Measurements from ENCODE around the gene POTEM. TPM values are rescaled to one million over a fixed set of nuclear protein-coding genes. Genes with fewer than 3 reads are reported as not detected.
"Not testable (repeated sequence)": the region's sequence is repeated elsewhere in the genome, so short reads cannot be mapped to it uniquely, and the experiment has no call there.

POTEM gene
- total and polyA plus RNA-seq, 2 donors: not detected

GRCh38 chr14:18961576-18961975, 5.7 kb upstream of the POTEM start:
- DNase-seq (ENCODE audit: low read depth in 6 of 9, low spot score in 9 of 9); H3K9me3 ChIP-seq (ENCODE audit: control insufficient read depth in 2 of 2, insufficient read depth in 1 of 2, low read length in 1 of 2); H3K27me3 ChIP-seq (ENCODE audit: control insufficient read depth in 2 of 2, insufficient read depth in 1 of 2, low read length in 1 of 2); H3K4me3 ChIP-seq (ENCODE audit: low read length in 2 of 2); H3K4me1 ChIP-seq (ENCODE audit: control insufficient read depth in 2 of 2, insufficient read depth in 2 of 2, low read length in 2 of 2); H3K27ac ChIP-seq (ENCODE audit: low read depth in 1 of 2, low read length in 1 of 2); H3K36me3 ChIP-seq (ENCODE audit: control insufficient read depth in 2 of 2, insufficient read depth in 2 of 2, low read length in 1 of 2): not testable (repeated sequence)
- 54% methylated on average over 1 of the region's 2 CpGs for WGBS

GRCh38 chr14:18962143-18962542, 5.1 kb upstream of the POTEM start:
- not testable (repeated sequence) for H3K27ac ChIP-seq (ENCODE audit: low read depth in 1 of 2, low read length in 1 of 2); H3K36me3 ChIP-seq (ENCODE audit: control insufficient read depth in 2 of 2, insufficient read depth in 2 of 2, low read length in 1 of 2); DNase-seq (ENCODE audit: low read depth in 6 of 9, low spot score in 9 of 9); H3K4me3 ChIP-seq (ENCODE audit: low read length in 2 of 2); H3K4me1 ChIP-seq (ENCODE audit: control insufficient read depth in 2 of 2, insufficient read depth in 2 of 2, low read length in 2 of 2); H3K27me3 ChIP-seq (ENCODE audit: control insufficient read depth in 2 of 2, insufficient read depth in 1 of 2, low read length in 1 of 2); H3K9me3 ChIP-seq (ENCODE audit: control insufficient read depth in 2 of 2, insufficient read depth in 1 of 2, low read length in 1 of 2)
- WGBS: no CpG with 5 or more reads among the region's 6 CpGs

GRCh38 chr14:18963276-18963675, 4.0 kb upstream of the POTEM start:
- not testable (repeated sequence) for H3K36me3 ChIP-seq (ENCODE audit: control insufficient read depth in 2 of 2, insufficient read depth in 2 of 2, low read length in 1 of 2); H3K9me3 ChIP-seq (ENCODE audit: control insufficient read depth in 2 of 2, insufficient read depth in 1 of 2, low read length in 1 of 2); DNase-seq (ENCODE audit: low read depth in 6 of 9, low spot score in 9 of 9); H3K4me3 ChIP-seq (ENCODE audit: low read length in 2 of 2); H3K27me3 ChIP-seq (ENCODE audit: control insufficient read depth in 2 of 2, insufficient read depth in 1 of 2, low read length in 1 of 2); H3K4me1 ChIP-seq (ENCODE audit: control insufficient read depth in 2 of 2, insufficient read depth in 2 of 2, low read length in 2 of 2); H3K27ac ChIP-seq (ENCODE audit: low read depth in 1 of 2, low read length in 1 of 2)
- 93% methylated on average over 6 of the region's 6 CpGs for WGBS

GRCh38 chr14:18964878-18965277, 2.4 kb upstream of the POTEM start:
- not testable (repeated sequence) for H3K27ac ChIP-seq (ENCODE audit: low read depth in 1 of 2, low read length in 1 of 2); H3K4me1 ChIP-seq (ENCODE audit: control insufficient read depth in 2 of 2, insufficient read depth in 2 of 2, low read length in 2 of 2); H3K27me3 ChIP-seq (ENCODE audit: control insufficient read depth in 2 of 2, insufficient read depth in 1 of 2, low read length in 1 of 2); H3K9me3 ChIP-seq (ENCODE audit: control insufficient read depth in 2 of 2, insufficient read depth in 1 of 2, low read length in 1 of 2); DNase-seq (ENCODE audit: low read depth in 6 of 9, low spot score in 9 of 9); H3K4me3 ChIP-seq (ENCODE audit: low read length in 2 of 2); H3K36me3 ChIP-seq (ENCODE audit: control insufficient read depth in 2 of 2, insufficient read depth in 2 of 2, low read length in 1 of 2)
- no CpG with 5 or more reads among the region's 5 CpGs for WGBS

DNA sequence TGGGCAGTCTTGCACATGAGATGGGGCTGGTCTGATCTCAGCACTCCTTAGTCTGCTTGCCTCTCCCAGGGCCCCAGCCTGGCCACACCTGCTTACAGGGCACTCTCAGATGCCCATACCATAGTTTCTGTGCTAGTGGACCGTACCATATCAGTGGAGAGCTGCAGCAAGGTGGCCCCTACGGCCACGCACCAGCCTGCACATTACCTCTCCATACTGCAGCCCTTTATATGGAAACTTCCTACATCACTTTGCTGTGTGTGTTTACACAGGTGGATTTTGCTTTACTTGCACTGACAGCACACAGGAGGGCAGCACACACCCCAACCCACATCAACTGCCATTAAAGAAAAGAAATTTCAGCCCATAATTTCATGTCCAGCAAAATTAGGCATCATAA, 35.3 kb downstream of the POTEM start:
- H3K36me3 ChIP-seq (ENCODE audit: control insufficient read depth in 2 of 2, insufficient read depth in 2 of 2, low read length in 1 of 2); H3K9me3 ChIP-seq (ENCODE audit: control insufficient read depth in 2 of 2, insufficient read depth in 1 of 2, low read length in 1 of 2); H3K4me1 ChIP-seq (ENCODE audit: control insufficient read depth in 2 of 2, insufficient read depth in 2 of 2, low read length in 2 of 2); H3K27me3 ChIP-seq (ENCODE audit: control insufficient read depth in 2 of 2, insufficient read depth in 1 of 2, low read length in 1 of 2); DNase-seq (ENCODE audit: low read depth in 6 of 9, low spot score in 9 of 9); H3K27ac ChIP-seq (ENCODE audit: low read depth in 1 of 2, low read length in 1 of 2); H3K4me3 ChIP-seq (ENCODE audit: low read length in 2 of 2): not testable (repeated sequence)
- WGBS: 83% methylated on average over 3 of the region's 3 CpGs

DNA sequence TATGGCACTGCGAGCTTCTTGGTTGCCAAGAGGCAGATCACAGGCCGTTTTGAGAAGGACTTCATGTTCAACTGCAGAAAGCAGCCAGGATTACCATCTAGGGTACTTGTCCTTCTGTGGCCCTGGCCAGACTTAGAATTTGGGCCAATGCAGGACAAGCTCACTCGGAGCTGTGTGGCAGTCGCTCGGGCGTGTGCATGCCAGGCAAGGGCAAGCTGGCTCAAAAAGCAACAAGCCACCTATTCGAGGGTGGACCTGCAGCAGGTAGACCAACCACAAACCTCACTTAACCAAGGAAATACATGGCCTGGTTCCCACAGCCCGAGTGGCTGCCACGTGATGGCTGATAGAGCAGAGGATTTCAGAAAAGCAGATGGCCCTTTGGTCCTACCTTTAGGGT, 39.3 kb downstream of the POTEM start:
- not testable (repeated sequence) for H3K9me3 ChIP-seq (ENCODE audit: control insufficient read depth in 2 of 2, insufficient read depth in 1 of 2, low read length in 1 of 2); H3K36me3 ChIP-seq (ENCODE audit: control insufficient read depth in 2 of 2, insufficient read depth in 2 of 2, low read length in 1 of 2); H3K4me1 ChIP-seq (ENCODE audit: control insufficient read depth in 2 of 2, insufficient read depth in 2 of 2, low read length in 2 of 2); H3K27ac ChIP-seq (ENCODE audit: low read depth in 1 of 2, low read length in 1 of 2); H3K27me3 ChIP-seq (ENCODE audit: control insufficient read depth in 2 of 2, insufficient read depth in 1 of 2, low read length in 1 of 2); H3K4me3 ChIP-seq (ENCODE audit: low read length in 2 of 2); DNase-seq (ENCODE audit: low read depth in 6 of 9, low spot score in 9 of 9)
- WGBS: 100% methylated on average over 1 of the region's 9 CpGs

DNA sequence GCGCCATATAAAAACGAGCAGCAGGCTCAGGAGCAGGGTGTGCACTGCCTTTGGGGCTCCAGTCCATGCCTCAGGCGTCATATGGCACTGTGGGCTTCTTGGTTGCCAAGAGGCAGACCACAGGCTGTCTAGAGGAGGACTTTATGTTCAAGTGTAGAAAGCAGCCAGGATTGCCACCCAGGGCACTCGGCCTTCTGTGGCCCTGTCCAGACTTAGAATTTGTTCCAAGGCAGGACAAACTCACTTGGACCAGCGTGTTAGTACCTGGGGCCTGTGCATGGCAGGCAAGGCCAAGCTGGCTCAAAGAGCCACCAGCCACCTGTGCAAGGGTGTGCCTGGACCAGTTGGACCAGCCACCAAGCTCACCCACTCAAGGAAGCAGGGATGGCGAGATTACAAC, 40.4 kb downstream of the POTEM start:
- not testable (repeated sequence) for DNase-seq (ENCODE audit: low read depth in 6 of 9, low spot score in 9 of 9); H3K4me3 ChIP-seq (ENCODE audit: low read length in 2 of 2); H3K9me3 ChIP-seq (ENCODE audit: control insufficient read depth in 2 of 2, insufficient read depth in 1 of 2, low read length in 1 of 2); H3K36me3 ChIP-seq (ENCODE audit: control insufficient read depth in 2 of 2, insufficient read depth in 2 of 2, low read length in 1 of 2); H3K27me3 ChIP-seq (ENCODE audit: control insufficient read depth in 2 of 2, insufficient read depth in 1 of 2, low read length in 1 of 2); H3K4me1 ChIP-seq (ENCODE audit: control insufficient read depth in 2 of 2, insufficient read depth in 2 of 2, low read length in 2 of 2); H3K27ac ChIP-seq (ENCODE audit: low read depth in 1 of 2, low read length in 1 of 2)
- 79% methylated on average over 2 of the region's 6 CpGs for WGBS

DNA sequence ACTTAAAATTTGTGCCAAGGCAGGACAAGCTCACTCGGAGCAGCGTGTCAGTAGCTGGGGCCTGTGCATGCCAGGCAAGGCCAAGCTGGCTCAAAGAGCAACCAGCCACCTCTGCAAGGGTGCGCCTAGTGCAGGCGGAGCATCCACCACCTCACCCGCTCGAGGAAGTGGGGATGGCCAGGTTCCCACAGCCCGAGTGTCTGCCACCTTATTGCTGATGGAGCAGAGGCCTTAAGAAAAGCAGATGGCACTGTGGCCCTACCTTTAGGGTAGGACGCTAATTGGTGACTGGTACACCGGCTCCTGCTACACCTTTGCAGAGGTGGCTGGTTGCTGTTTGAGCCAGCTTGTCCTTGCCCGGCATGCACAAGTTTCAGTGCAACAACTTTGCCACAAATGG, 43.8 kb downstream of the POTEM start:
- 89% methylated on average over 8 of the region's 10 CpGs for WGBS
- not testable (repeated sequence) for H3K4me1 ChIP-seq (ENCODE audit: control insufficient read depth in 2 of 2, insufficient read depth in 2 of 2, low read length in 2 of 2); H3K27me3 ChIP-seq (ENCODE audit: control insufficient read depth in 2 of 2, insufficient read depth in 1 of 2, low read length in 1 of 2); DNase-seq (ENCODE audit: low read depth in 6 of 9, low spot score in 9 of 9); H3K4me3 ChIP-seq (ENCODE audit: low read length in 2 of 2); H3K27ac ChIP-seq (ENCODE audit: low read depth in 1 of 2, low read length in 1 of 2); H3K36me3 ChIP-seq (ENCODE audit: control insufficient read depth in 2 of 2, insufficient read depth in 2 of 2, low read length in 1 of 2); H3K9me3 ChIP-seq (ENCODE audit: control insufficient read depth in 2 of 2, insufficient read depth in 1 of 2, low read length in 1 of 2)

- not testable (repeated sequence) for H3K4me3 ChIP-seq (ENCODE audit: low read length in 2 of 2)
Observed at GRCh38 chr14:19011703-19012102, 44.5 kb downstream of the POTEM start.

DNA sequence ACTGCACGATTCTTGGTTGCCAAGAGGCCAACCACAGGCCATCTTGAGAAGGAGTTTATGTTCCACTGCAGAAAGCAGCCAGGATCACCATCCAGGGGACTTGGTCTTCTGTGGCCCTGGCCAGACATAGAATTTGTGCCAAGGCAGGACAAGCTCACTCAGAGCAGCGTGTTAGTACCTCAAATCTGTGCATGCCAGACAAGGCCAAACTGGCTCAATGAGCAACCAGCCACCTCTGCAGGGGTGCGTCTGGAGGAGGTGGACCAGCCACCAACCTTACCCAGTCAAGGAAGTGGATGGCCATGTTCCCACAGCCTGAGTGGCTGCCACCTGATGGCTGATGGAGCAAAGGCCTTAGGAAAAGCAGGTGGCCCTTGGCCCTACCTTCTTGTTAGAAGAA, 48.0 kb downstream of the POTEM start:
- DNase-seq (ENCODE audit: low read depth in 6 of 9, low spot score in 9 of 9); H3K9me3 ChIP-seq (ENCODE audit: control insufficient read depth in 2 of 2, insufficient read depth in 1 of 2, low read length in 1 of 2); H3K4me3 ChIP-seq (ENCODE audit: low read length in 2 of 2); H3K27me3 ChIP-seq (ENCODE audit: control insufficient read depth in 2 of 2, insufficient read depth in 1 of 2, low read length in 1 of 2); H3K27ac ChIP-seq (ENCODE audit: low read depth in 1 of 2, low read length in 1 of 2); H3K36me3 ChIP-seq (ENCODE audit: control insufficient read depth in 2 of 2, insufficient read depth in 2 of 2, low read length in 1 of 2); H3K4me1 ChIP-seq (ENCODE audit: control insufficient read depth in 2 of 2, insufficient read depth in 2 of 2, low read length in 2 of 2): not testable (repeated sequence)
- WGBS: no CpG with 5 or more reads among the region's 3 CpGs

More at GRCh38 chr14:19011703-19012102, 44.5 kb downstream of the POTEM start:
- H3K27ac ChIP-seq (ENCODE audit: low read depth in 1 of 2, low read length in 1 of 2); H3K36me3 ChIP-seq (ENCODE audit: control insufficient read depth in 2 of 2, insufficient read depth in 2 of 2, low read length in 1 of 2); DNase-seq (ENCODE audit: low read depth in 6 of 9, low spot score in 9 of 9); H3K4me1 ChIP-seq (ENCODE audit: control insufficient read depth in 2 of 2, insufficient read depth in 2 of 2, low read length in 2 of 2); H3K9me3 ChIP-seq (ENCODE audit: control insufficient read depth in 2 of 2, insufficient read depth in 1 of 2, low read length in 1 of 2); H3K27me3 ChIP-seq (ENCODE audit: control insufficient read depth in 2 of 2, insufficient read depth in 1 of 2, low read length in 1 of 2): not testable (repeated sequence)
- 93% methylated on average over 3 of the region's 5 CpGs for WGBS
